Cardiac atrium fibroblast (primary cell): ENCODE data around the gene ITK. TPM values are rescaled to one million over a fixed set of nuclear protein-coding genes. Genes with fewer than 3 reads are reported as not detected.

ENCODE experiments used
- total RNA-seq: library from RNA; depleted of rRNA; stranded (reverse); fragments of >200 nt; gene quantifications from 2 replicates; pipeline ENCODE4 v1.2.3, GENCODE V29; 2015

The ITK gene
- not detected in 2 replicates for total RNA-seq

GRCh38 chr5:157180374-157181264 is at the start of gene ITK:
Gene ITK, plus strand, starts transcription at chr5:157180840. Its CDS starts 138 bp downstream, at chr5:157180978.

GRCh38 chr5:157142317-157143126 is 38.1 kb upstream of the ITK start, which contains the start of gene MED7:
Gene MED7, minus strand, starts transcription at chr5:157142865. Its CDS starts 3,434 bp downstream, at chr5:157139431.

GRCh38 chr5:157166214-157167213 is 14.1 kb upstream of the ITK start, which contains the start of gene GARIN3:
Gene GARIN3, minus strand, starts transcription at chr5:157166264. Its CDS starts 96 bp downstream, at chr5:157166168.

GRCh38 chr5:157265714-157266285 is 85.2 kb downstream of the ITK start, which contains the start of gene CYFIP2:
Gene CYFIP2, plus strand, starts transcription at chr5:157266123. Its CDS starts 19,239 bp downstream, at chr5:157285362.

Other genes starting within 250 kb of the ITK start
- gene TIMD4, start 217.6 kb upstream of the ITK start, total RNA-seq = not detected in 2 replicates
- gene HAVCR1, start 121.7 kb upstream of the ITK start, total RNA-seq = not detected in 2 replicates
- not detected in 2 replicates for gene HAVCR2, start 71.8 kb upstream of the ITK start, total RNA-seq
- gene MED7, start 38.0 kb upstream of the ITK start, total RNA-seq = 9.6 and 10.5 TPM in 2 replicates
- gene GARIN3, start 14.6 kb upstream of the ITK start, total RNA-seq = not detected in 2 replicates
- 0.54 and 4.7 TPM in 2 replicates for gene CYFIP2, start 85.3 kb downstream of the ITK start, total RNA-seq